HepG2 (cell line): ENCODE data around the gene ANKRD6. TPM values are rescaled to one million over a fixed set of nuclear protein-coding genes. Genes with fewer than 3 reads are reported as not detected.

ENCODE experiments used
- ATAC-seq: fragments of 200-7000 bp; cut with Tn5 transposase; 3 replicates; pipeline ENCODE4 v1.9.1; 2020; ENCODE audit warnings: mild to moderate bottlenecking, moderate library complexity
- BruUV-seq: library from RNA; stranded (reverse); fragments of 400-500 nt; replicated peaks from 2 replicates; lab custom pipeline; 2021; lab: Mats Ljungman, UMichigan
- CTCF ChIA-PET: fragments of 300-600 bp; formaldehyde crosslinking; extraction: SDS; loops from one replicate; lab custom pipeline; 2021; ENCODE audit warnings: low total read pairs, inconsistent platforms, low intra/inter-chr PET ratio; lab: Yijun Ruan, JAX
- POLR2A ChIA-PET: fragments of 350-600 bp; sonication (Branson Sonifier 250); formaldehyde crosslinking; loops from one replicate; lab custom pipeline; 2020; ENCODE audit warnings: antibody characterized with exemption, inconsistent platforms; lab: Yijun Ruan, JAX
- DNase-seq: peaks from one replicate; pipeline ENCODE4 v3.0.0-alpha.2; 2015; ENCODE audit warnings: low spot score
- FAIRE-seq: peaks from 3 replicates; lab custom pipeline; 2011; peaks lifted over from hg19 to GRCh38; lab: Jason Lieb, UNC
- H2AFZ ChIP-seq: one replicate; pipeline ENCODE4 v1.6.1; 2011; ENCODE audit warnings: low read length, inconsistent platforms
- H3K27ac ChIP-seq: fragments of 300-600 bp; 3 replicates; pipeline ENCODE4 v1.8.0; 2011; ENCODE audit warnings: mixed run types, mild to moderate bottlenecking, mixed read lengths, low read length, inconsistent platforms; ENCODE audit not compliant: insufficient read depth; ENCODE audit errors: extremely low read length
- H3K27me3 ChIP-seq, 2 experiments: fragments of 200-600 bp in 1 of 2; 2 replicates in 1 of 2; 3 replicates in 1 of 2; pipeline versions ENCODE4 v1.6.0 to v1.8.0; 2011; ENCODE audit warnings: low read length in 2 of 2, mild to moderate bottlenecking in 2 of 2, moderate library complexity in 2 of 2, inconsistent platforms in 1 of 2; ENCODE audit not compliant: insufficient read depth in 2 of 2, control insufficient read depth in 1 of 2
- H3K36me3 ChIP-seq, 2 experiments: fragments of 200-600 bp in 1 of 2; replicated peaks in 1 of 2; 2 replicates in 1 of 2; 3 replicates in 1 of 2; pipeline versions ENCODE4 v1.5.1 to v1.8.0; 2011; ENCODE audit warnings: low read length in 2 of 2, inconsistent platforms in 1 of 2; ENCODE audit not compliant: insufficient read depth in 2 of 2, control insufficient read depth in 1 of 2
- H3K4me1 ChIP-seq: 2 replicates; pipeline ENCODE4 v1.5.1; 2012; ENCODE audit warnings: low read length, inconsistent platforms; ENCODE audit not compliant: insufficient read depth
- H3K4me2 ChIP-seq: 2 replicates; pipeline ENCODE4 v1.6.0; 2011; ENCODE audit warnings: low read depth, low read length, inconsistent platforms
- H3K4me3 ChIP-seq, 3 experiments: fragments of 200-600 bp in 1 of 3; sonication (generic), shearing (Covaris generic) in 1 of 3; replicated peaks in 1 of 3; 2 replicates each; pipeline ENCODE4 v1.5.1; 2011 to 2016; ENCODE audit warnings: low read length in 3 of 3, inconsistent platforms in 2 of 3, low read depth in 2 of 3, mild to moderate bottlenecking in 2 of 3, control low read depth in 1 of 3, mixed read lengths in 1 of 3; ENCODE audit not compliant: insufficient read depth in 1 of 3
- H3K79me2 ChIP-seq: one replicate; pipeline ENCODE4 v1.6.1; 2011; ENCODE audit warnings: low read length, inconsistent platforms; ENCODE audit not compliant: insufficient read depth
- H3K9ac ChIP-seq: 2 replicates; pipeline ENCODE4 v1.6.0; 2011; ENCODE audit warnings: mild to moderate bottlenecking, low read depth, low read length, inconsistent platforms; ENCODE audit not compliant: insufficient read depth
- H3K9me3 ChIP-seq: 2 replicates; pipeline ENCODE4 v1.5.1; 2012; ENCODE audit warnings: mild to moderate bottlenecking, low read length
- H4K20me1 ChIP-seq: 2 replicates; pipeline ENCODE4 v1.6.0; 2011; ENCODE audit warnings: inconsistent platforms, mild to moderate bottlenecking, low read length, moderate library complexity; ENCODE audit not compliant: insufficient read depth
- CBFB ChIP-seq: sonication (generic); formaldehyde crosslinking; IDR thresholded peaks from 2 replicates; pipeline ENCODE4 v1.4.0; 2020; ENCODE audit warnings: missing genetic modification reagents
- HNRNPK ChIP-seq: fragments of 200-400 bp; formaldehyde crosslinking; IDR thresholded peaks from 2 replicates; pipeline ENCODE4 v1.6.1; 2018; ENCODE audit warnings: low read length, low read depth, moderate library complexity, mild to moderate bottlenecking; ENCODE audit not compliant: poor library complexity, severe bottlenecking
- IRF2 ChIP-seq: IDR thresholded peaks from 2 replicates; pipeline ENCODE4 v1.6.1; 2018; ENCODE audit warnings: missing genetic modification reagents, missing compliant biosample characterization
- JARID2 ChIP-seq: sonication (generic); formaldehyde crosslinking; IDR thresholded peaks from 2 replicates; pipeline ENCODE4 v1.8.1; 2023; ENCODE audit warnings: missing genetic modification reagents, inconsistent platforms; ENCODE audit not compliant: insufficient replicate concordance
- NR2F1 ChIP-seq, 2 experiments: fragments of 450-650 bp in 1 of 2; formaldehyde crosslinking in 1 of 2; IDR thresholded peaks; 2 replicates each; pipeline versions ENCODE4 v1.5.0 to v1.6.1; 2016 to 2020; ENCODE audit warnings: mild to moderate bottlenecking in 1 of 2, missing compliant biosample characterization in 1 of 2, missing genetic modification reagents in 1 of 2, moderate library complexity in 1 of 2
- PBX2 ChIP-seq: IDR thresholded peaks from 2 replicates; pipeline ENCODE4 v1.6.1; 2016; ENCODE audit warnings: control low read depth
- PBX3 ChIP-seq: sonication (generic); formaldehyde crosslinking; IDR thresholded peaks from 2 replicates; pipeline ENCODE4 v1.8.1; 2023; ENCODE audit warnings: missing genetic modification reagents, inconsistent platforms, borderline replicate concordance
- PHF20 ChIP-seq: sonication (generic); formaldehyde crosslinking; IDR thresholded peaks from 2 replicates; pipeline ENCODE4 v1.5.0; 2020; ENCODE audit warnings: mild to moderate bottlenecking, missing genetic modification reagents
- POGK ChIP-seq: sonication (generic); formaldehyde crosslinking; conservative IDR thresholded peaks from 2 replicates; pipeline ENCODE4 v1.8.0; 2022; ENCODE audit warnings: mild to moderate bottlenecking, moderate library complexity, missing genetic modification reagents
- ZBTB38 ChIP-seq: sonication (generic); formaldehyde crosslinking; IDR thresholded peaks from 2 replicates; pipeline ENCODE4 v1.5.1; 2020; ENCODE audit warnings: mild to moderate bottlenecking, missing genetic modification reagents
- ZBTB7A ChIP-seq: sonication (generic); formaldehyde crosslinking; IDR thresholded peaks from 2 replicates; pipeline ENCODE4 v1.8.0; 2022; ENCODE audit warnings: mild to moderate bottlenecking, missing genetic modification reagents
- ZFYVE20 ChIP-seq: sonication (generic); formaldehyde crosslinking; IDR thresholded peaks from 2 replicates; pipeline ENCODE4 v1.8.0; 2023; ENCODE audit warnings: low read depth, mild to moderate bottlenecking, moderate library complexity, missing genetic modification reagents, borderline replicate concordance
- ZNF619 ChIP-seq: sonication (generic); formaldehyde crosslinking; IDR thresholded peaks from 2 replicates; pipeline ENCODE4 v1.4.0; 2020; ENCODE audit warnings: mild to moderate bottlenecking, missing genetic modification reagents
- ZNF749 ChIP-seq: sonication (generic); formaldehyde crosslinking; IDR thresholded peaks from 2 replicates; pipeline ENCODE4 v1.8.0; 2022; ENCODE audit warnings: mild to moderate bottlenecking, missing genetic modification reagents, moderate library complexity, borderline replicate concordance
- in situ Hi-C: cut with HindIII; loops from 2 replicates; pipeline ENCODE4 v1.10.0; 2017; ENCODE audit warnings: low pct_unique_long_range_greater_than_20kb; ENCODE audit not compliant: extremely low pct_ligation_motif_present
- intact Hi-C: fragments of 100-400 bp; cut with micrococcal nuclease; formaldehyde crosslinking; loops from one replicate; pipeline ENCODE4 v1.10.0; 2022; ENCODE audit not compliant: unreplicated experiment
- polyA plus RNA-seq, 8 experiments: library from polyadenylated mRNA; depleted of rRNA in 3 of 8; stranded (reverse) in 7 of 8; unstranded in 1 of 8; fragments of >200 nt; fragmentation: Illumina TruSeq in 4 of 8; extraction: Trizol in 4 of 8; gene quantifications; 2 replicates each; pipeline versions ENCODE4 v1.2.1 to v1.2.3, GENCODE V29; 2011 to 2016; ENCODE audit warnings: low read depth in 4 of 8, missing spikeins in 1 of 8, mixed read lengths in 1 of 8; ENCODE audit not compliant: insufficient read depth in 1 of 8
- total RNA-seq, 5 experiments: library from RNA; depleted of rRNA; stranded (reverse); fragments of >200 nt; fragmentation: Illumina TruSeq; extraction: Trizol; gene quantifications; 2 replicates each; pipeline ENCODE4 v1.2.3, GENCODE V29; 2016; ENCODE audit warnings: low read depth in 1 of 5

The ANKRD6 gene
- total and polyA plus RNA-seq, 2 of the 13 experiments (the other 11 are each of a cell fraction or from before 2014, with no cell fraction given): 0.18 to 0.36 TPM

GRCh38 chr6:89528866-89529265 lies 95.9 kb downstream of the ANKRD6 start:
- intact Hi-C loops (no loop called here), in situ Hi-C loops (no loop called here)
- FAIRE-seq (no peak), ATAC-seq (no peak), DNase-seq (no peak)
- no peak overlapping the region for H3K4me3 ChIP-seq
- no peak for TF ChIP-seq ZBTB38 (CRISPR knock-in tag)
- no peak for TF ChIP-seq ZNF619 (CRISPR knock-in tag)
- TF ChIP-seq PHF20 (CRISPR knock-in tag): no peak
- TF ChIP-seq NR2F1 (CRISPR knock-in tag; IDR thresholded peaks at IDR 0.05): no peak
- TF ChIP-seq CBFB (CRISPR knock-in tag): no peak
- no peak for TF ChIP-seq PBX2 (CRISPR knock-in tag)
- TF ChIP-seq JARID2 (CRISPR knock-in tag): no peak
- TF ChIP-seq HNRNPK: no peak
- no peak for TF ChIP-seq ZBTB7A (CRISPR knock-in tag)
- no peak for TF ChIP-seq POGK
- TF ChIP-seq ZFYVE20: no peak
- TF ChIP-seq PBX3 (CRISPR knock-in tag): no peak
- no peak for TF ChIP-seq ZNF749 (CRISPR knock-in tag)
- TF ChIP-seq IRF2: no peak
- H3K9me3 ChIP-seq: no peaks in the 10 kb centered on the region
- H3K27me3 ChIP-seq: no peaks in the 10 kb centered on the region
- no peaks in the 10 kb centered on the region for H3K79me2 ChIP-seq
- H2AFZ ChIP-seq: no peak overlapping the region
- no peak overlapping the region for H3K9ac ChIP-seq
- POLR2A ChIA-PET: no interaction called here
- no TSS peak for BruUV-seq
- CTCF ChIA-PET: no interaction called here
- H3K36me3 ChIP-seq: no peaks in the 10 kb centered on the region
- no peak overlapping the region for H3K4me2 ChIP-seq
- no peaks in the 10 kb centered on the region for H3K4me1 ChIP-seq
- H4K20me1 ChIP-seq: no peaks in the 10 kb centered on the region
- H3K27ac ChIP-seq: no peak overlapping the region
